Measurements from ENCODE around the gene TEX101. TPM values are rescaled to one million over a fixed set of nuclear protein-coding genes. Genes with fewer than 3 reads are reported as not detected.
"Not testable (repeated sequence)": the region's sequence is repeated elsewhere in the genome, so short reads cannot be mapped to it uniquely, and the experiment has no call there.

The TEX101 gene, protein sequence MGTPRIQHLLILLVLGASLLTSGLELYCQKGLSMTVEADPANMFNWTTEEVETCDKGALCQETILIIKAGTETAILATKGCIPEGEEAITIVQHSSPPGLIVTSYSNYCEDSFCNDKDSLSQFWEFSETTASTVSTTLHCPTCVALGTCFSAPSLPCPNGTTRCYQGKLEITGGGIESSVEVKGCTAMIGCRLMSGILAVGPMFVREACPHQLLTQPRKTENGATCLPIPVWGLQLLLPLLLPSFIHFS
- total RNA-seq, result not detected in 2 replicates

DNA sequence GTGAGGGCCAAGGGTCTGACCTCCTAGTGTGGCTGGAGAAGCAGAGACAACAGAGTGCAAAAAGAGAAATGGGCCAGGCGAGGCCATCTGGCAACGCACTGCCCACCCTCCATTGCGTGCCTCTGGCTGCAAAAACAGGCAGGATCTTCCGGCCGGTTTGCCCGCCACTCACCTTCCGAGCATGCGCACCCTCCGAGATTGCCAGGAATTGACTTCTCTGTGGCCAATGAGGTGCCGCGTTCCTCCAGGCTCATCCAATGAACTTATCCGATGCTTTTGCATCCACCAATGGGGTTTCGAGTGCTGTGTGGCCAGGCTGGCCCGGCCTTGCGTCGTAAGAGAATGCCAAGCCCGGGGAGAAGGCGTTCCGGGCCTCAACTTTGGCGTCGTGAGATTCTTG, at the start of gene TEX101:
Gene TEX101 (plus strand): TSS at position 337 of the 400 bp plus-strand sequence. CDS start 1,030 bp downstream, outside the sequence.
- intact Hi-C loops (cut with micrococcal nuclease), result no loop called here

DNA sequence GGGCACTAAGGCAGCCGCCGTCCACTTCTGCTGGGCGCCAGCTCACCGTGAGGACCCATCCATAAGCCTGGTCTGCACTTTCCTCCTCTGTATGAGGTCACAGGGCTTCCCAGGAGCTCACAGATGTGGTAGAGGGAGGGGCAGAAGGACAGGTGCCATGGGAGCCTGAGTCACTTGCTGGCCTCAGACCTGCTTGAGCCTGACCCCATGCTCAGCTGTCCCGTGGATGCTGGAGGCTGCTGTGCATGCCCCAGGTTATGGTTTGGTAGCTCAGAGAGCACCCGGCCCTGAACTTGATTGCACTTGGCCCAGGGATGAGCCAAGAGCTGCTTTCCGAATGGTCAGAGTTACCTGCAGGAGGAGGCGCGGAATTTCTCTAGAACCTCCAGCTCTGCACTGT, 49.0 kb upstream of the TEX101 start:
- intact Hi-C loops (cut with micrococcal nuclease), result not testable (repeated sequence)

DNA sequence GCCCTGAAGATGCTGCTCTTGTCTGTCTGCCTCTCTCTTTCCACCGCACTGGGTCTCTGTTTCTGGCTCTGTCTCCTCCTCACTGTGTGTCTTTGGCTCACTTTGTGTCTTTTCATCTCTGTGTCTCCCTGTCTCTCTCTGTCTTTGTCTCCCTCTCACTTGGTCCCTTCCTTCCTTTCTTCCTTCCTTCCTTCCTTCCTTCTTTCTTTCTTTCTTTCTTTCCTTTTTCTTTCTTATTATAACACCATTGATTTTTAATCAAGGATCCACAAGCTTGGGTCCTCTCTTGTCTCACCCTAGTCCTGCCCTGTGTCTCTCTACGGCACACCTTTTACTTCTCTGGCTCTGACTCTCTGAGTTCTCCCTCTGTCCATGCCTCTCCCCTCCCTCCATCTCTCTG, 46.9 kb upstream of the TEX101 start:
- intact Hi-C loops (cut with micrococcal nuclease), result no loop called here

DNA sequence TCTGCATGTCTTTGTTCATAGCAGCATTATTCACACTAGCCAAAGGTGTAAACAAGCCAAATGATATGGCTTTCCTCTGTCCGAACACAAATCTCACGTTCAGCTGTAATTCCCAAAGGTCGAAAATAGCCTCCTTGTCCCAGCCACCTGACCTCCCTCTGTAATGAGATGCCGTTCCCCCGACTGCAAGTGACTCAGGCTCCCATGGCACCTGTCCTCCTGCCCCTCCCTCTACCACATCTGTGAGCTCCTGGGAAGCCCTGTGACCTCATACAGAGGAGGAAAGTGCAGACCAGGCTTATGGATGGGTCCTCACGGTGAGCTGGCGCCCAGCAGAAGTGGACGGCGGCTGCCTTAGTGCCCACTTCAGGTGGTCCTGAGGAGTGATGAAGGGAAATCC, 45.8 kb upstream of the TEX101 start:
- intact Hi-C loops (cut with micrococcal nuclease), result not testable (repeated sequence)

DNA sequence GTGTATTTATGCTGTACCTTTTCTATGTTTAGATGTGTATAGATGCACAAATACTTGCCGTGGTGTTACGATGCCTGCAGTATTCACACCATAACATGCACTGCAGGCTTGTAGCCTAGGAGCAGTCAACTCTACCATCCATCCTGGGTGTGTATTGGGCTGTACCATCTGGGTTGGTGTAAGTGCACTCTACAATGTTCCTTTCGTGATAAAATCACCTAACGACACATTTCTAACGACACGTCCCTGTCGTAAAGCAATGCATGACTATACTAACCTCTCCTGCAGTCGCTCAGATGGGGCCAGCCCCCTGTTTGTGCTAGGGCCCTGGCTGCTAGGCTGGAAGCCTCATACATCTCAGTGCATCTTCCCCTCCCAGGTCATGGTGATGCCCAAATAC, 42.8 kb upstream of the TEX101 start:
- intact Hi-C loops (cut with micrococcal nuclease), result no loop called here

GRCh38 chr19:43372462-43372861, 42.2 kb upstream of the TEX101 start:
- intact Hi-C loops (cut with micrococcal nuclease), result no loop called here

DNA sequence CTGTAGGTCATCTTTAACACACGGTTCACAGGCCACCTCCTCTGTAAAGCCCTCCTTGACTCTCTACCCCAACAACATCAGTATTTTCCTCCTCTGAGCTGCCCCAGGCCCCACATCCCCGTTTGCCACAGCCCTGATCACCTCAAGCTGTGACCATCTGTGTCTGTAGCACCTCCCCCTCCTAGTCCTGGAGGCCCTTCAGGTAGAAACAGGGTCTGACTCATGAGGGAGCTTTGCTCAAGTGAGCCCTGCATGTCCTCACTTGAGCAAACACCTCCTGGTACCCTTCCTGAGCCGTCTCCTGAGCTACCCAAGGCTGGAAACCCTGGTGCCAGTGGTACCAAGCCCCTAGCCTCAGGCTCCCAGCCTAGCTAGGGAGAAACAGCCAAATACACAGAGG, 37.1 kb upstream of the TEX101 start:
- intact Hi-C loops (cut with micrococcal nuclease), result not testable (repeated sequence)

- intact Hi-C loops (cut with micrococcal nuclease), result no loop called here
Measured at GRCh38 chr19:43380008-43380407, 34.7 kb upstream of the TEX101 start.

DNA sequence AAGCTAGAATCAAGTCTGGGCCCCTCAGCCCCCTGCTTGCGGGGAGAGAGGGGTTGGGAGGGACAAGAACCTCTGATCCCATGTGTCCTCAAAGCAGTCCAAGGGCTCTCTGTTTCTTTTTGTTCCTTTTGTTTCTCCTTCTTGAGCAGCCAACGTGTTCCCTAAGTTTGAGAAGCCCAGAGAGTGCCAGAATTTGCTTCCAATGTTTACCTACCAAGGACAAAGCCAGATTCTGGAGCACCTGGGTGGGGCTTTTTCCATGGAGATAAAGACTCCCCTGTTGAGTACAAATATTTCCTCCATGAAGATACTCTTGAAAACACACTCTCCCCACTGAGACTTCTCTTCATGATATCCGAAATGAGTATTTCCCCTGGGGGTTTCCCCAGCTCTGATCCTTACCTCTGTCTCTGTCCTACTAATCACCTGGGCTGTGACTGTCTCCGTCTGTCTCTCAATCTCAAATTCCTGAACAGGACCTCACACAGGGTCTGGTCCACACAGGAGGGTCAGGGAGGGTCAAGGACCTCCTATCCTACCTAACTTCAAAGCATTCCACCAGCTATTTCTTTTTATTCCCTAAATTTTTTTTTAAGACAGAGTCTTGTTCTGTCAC, 33.8 kb upstream of the TEX101 start:
- intact Hi-C loops (cut with micrococcal nuclease), result no loop called here

DNA sequence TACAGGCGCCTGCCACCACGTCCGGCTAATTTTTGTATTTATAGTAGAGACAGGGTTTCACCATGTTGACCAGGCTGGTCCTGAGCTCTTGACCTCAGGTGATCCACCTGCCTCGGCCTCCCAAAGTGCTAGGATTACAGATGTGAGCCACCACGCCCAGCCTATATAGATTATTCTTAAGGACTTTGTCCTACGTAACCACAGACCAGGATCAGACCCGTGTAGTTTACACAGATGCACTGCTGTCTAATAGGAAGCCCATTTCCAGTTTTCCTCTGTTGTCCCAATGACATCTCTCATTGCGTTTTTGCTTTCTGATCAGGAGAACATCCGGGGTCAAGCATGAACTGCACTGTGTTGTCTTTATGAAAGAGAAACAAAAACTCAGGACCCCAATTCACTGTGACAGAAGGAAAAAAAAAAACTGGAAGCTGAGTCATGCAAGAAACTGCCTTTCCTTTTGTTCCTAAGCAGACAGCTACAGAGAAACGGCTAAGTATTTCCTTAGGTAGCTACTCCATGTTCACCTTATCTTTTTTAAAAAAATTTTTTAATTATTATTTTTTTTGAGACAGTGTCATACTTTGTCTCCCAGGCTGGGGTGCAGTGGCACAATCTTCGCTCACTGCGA, 32.0 kb upstream of the TEX101 start:
- intact Hi-C loops (cut with micrococcal nuclease), result not testable (repeated sequence)

DNA sequence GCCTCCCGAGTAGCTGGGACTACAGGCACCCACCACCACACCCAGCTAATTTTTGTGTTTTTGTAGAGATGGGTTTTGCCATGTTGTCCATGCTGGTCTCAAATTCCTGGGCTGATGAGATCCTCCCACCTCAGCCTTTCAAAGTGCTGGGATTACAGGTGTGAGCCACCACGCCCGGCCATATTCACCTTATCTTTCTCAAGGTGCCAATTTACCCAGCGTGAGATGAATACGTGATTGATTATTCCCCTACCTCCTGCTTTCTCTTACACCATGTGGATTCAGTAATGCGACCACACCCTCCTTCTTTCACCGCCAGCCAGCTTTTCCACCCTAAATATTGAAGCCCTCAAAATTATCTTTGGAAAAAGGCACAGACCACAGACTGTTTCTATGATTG, 31.4 kb upstream of the TEX101 start:
- intact Hi-C loops (cut with micrococcal nuclease), result not testable (repeated sequence)

DNA sequence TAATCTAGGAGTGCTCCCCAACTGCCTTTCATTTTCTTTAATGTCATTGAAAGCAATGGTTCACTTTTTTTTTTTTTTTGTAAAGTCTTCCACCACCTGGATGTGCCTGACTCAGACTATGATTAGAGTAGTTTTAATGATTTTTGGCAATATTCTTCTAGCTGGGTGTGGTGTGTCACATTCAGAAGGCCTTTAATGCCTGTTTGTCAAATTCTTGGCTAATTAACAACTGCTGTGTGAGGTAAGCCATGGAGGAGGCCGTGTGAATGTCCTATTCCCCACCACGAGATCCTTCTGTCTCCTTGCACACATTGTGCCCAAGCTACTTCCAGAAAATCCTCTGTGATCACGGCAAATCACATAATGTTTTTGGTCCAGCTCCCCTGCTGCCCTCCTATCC, 30.9 kb upstream of the TEX101 start:
- intact Hi-C loops (cut with micrococcal nuclease), result not testable (repeated sequence)

DNA sequence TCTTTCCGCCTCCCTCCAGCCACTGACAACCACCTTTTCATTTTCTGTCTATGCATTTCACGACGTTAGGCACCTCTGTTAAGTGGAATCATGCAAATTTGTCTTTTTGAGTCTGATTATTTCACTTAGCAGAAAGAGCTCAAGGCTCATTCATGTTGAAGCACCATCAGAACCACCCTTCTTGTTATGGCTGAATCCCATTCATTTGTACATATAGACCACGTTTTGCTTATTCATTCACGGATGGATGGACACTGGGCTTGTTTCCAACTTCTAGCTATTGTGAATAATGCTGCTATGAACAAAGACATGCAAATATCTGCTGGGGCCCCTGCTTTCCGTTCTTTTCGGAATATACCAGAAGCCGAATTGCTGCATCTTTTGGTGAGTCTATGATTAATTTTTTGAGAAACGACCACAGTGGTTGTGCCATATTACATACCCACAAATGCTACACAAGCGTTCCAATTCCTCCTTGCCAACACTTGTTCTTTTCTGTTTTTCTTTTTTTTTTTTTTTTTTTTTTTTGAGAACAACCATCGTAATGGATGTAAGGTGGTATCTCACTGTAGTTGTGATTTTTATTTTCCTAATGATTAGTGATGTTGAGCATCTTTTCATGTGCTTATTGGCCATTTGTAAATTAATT, 23.7 kb upstream of the TEX101 start:
- intact Hi-C loops (cut with micrococcal nuclease), result not testable (repeated sequence)

DNA sequence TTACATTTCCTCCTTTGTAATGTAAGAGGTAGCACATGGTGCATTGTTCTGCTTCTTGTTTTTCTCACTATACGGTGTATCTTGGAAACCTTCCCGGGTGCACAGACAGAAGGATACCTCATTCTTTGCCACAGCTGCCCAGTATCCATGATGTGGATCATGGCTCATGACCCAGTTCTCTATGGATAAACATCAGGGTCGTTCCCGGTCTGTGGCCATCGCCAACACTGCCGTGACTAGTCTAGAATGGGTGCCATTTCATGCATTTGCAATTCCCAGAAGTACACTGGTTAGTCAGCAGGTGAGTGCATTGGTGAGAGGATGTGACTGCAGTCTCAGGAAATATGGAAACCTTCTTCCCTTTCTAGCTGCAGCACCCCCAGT, 23.1 kb upstream of the TEX101 start:
- intact Hi-C loops (cut with micrococcal nuclease), result not testable (repeated sequence)

DNA sequence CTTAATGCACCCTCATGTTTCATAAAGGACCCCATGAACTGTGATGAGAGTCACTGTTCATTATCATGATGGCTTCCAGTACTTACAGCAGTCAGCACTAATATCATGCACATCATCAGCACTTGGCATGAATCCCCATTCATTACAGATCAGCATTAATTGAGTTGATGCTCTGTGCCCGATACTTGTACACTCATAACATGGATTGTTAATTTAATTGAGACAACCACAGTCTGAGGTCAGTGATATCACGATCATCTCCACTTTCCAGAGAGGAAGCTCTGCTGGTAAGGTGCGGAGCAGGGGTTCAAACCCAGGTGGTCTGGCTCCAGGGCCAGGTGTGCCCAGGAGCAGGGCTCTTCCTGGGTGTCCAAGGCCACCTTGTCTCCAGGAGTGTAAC, 21.2 kb upstream of the TEX101 start:
- intact Hi-C loops (cut with micrococcal nuclease), result not testable (repeated sequence)

DNA sequence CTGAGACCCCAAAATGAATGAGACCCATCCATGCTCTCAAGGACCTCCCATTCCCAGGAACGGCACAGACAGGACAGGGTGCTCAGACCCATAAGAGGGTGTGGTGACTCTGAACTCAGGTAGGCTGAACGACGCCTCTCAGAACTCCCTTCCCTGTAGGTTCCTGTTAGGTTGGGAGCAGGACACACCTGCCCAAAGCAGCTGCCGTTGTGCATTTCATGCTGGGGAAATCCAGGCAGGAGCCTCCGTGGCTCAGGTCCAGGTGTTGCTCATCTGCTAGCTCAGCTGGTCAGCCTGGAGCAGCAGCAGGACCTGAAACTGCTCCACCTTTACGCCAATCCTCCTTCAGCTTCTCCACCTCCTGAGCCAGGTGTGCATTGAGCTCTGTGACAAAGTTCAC, 19.1 kb upstream of the TEX101 start:
- intact Hi-C loops (cut with micrococcal nuclease), result no loop called here

GRCh38 chr19:43406297-43406696, 8.4 kb upstream of the TEX101 start:
- intact Hi-C loops (cut with micrococcal nuclease), result no loop called here

DNA sequence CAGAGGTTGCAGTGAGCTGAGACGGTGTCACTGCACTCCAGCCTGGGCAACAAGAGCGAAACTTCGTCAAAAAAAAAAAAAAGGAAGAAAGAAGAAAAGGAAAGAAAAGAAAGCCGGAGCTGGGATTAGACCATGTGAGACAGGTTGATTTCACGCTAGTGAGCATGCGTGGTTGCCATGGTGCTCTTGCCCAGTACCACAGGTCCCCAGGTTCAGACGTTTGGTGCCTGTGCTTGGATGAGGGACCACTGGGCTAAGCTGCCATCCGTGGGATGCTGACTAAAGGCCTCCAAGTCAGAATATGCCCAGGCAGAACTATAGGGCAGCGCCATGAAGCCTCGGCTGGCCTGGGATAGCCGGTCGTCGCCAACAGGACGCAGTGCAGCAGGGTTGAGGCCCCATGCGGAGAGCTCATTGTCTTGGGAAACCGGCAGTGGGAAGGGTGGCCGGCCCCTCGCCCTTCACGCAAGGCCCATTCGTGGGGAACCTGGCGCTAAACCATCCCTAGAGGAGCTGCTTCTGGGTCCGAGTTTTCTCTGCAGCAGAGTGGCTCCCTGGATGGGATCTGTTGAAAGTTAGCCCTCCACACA, 7.2 kb upstream of the TEX101 start:
- intact Hi-C loops (cut with micrococcal nuclease), result no loop called here

DNA sequence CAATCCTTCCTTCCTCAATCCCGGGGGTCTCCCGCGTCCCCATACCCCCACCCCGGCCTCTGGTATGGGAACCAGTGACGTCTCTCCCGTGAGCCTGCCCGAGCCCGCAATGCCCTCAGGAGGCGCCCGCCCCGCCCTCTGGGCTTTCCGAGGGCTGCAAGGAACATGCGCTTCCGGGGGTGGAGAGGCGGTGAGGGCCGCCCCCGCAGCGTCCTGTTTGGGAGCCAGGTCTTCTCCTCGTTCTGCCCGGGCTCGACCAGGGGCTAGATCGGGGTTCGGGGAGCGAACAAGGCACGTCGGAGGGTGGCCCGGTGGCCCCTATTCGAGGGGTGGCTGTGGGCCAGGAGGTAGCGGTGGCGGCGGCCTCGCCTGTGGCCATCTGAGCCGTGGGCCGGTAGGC, 6.6 kb upstream of the TEX101 start:
- intact Hi-C loops (cut with micrococcal nuclease), result no loop called here

GRCh38 chr19:43409415-43409814, 5.3 kb upstream of the TEX101 start:
- intact Hi-C loops (cut with micrococcal nuclease), result no loop called here

DNA sequence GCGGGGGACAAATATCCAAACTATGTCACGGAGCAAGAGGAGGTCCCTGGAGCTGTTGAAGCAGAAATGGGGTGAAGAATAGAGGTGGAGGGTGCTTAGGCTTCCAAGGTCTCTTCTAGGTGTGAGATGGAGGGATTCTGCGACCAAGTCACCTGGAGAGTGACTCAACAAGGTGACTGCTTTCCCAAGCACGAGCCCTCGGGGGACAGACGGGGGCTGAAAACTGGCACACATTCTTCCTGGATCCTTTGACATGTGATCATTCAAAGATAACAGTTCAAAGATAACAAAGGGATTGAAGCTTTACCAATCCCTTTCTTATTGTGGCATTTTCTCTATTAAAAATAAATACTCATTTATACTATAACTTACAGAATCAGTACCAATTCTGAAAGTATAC, 2.2 kb upstream of the TEX101 start:
- intact Hi-C loops (cut with micrococcal nuclease), result no loop called here
